ENCODE results near the gene POU3F1.
A peak's percentile ranks its signal among the peaks of the same experiment; 100 is the strongest.

Gene POU3F1

GRCh38 chr1:38073534-38074301 is 27.1 kb upstream of the POU3F1 start:
- DNase-seq (ENCODE audit: low spot score): no peak

GRCh38 chr1:38072858-38073257 is 26.3 kb upstream of the POU3F1 start:
- no peak for DNase-seq (ENCODE audit: low spot score)

GRCh38 chr1:38071312-38072256 is 25.0 kb upstream of the POU3F1 start:
- DNase-seq (ENCODE audit: low spot score): peak; percentile 68

GRCh38 chr1:38068980-38069340 is 22.4 kb upstream of the POU3F1 start:
- DNase-seq (ENCODE audit: low spot score): no peak

- no peak for DNase-seq (ENCODE audit: low spot score)
These were observed 21.8 kb upstream of the POU3F1 start for GRCh38 chr1:38068220-38068979.

- peak; percentile 29 for DNase-seq (ENCODE audit: low spot score)
These were observed 17.8 kb upstream of the POU3F1 start for GRCh38 chr1:38064197-38064903.

GRCh38 chr1:38063616-38064015 is 17.0 kb upstream of the POU3F1 start:
- DNase-seq (ENCODE audit: low spot score): no peak

- no peak for DNase-seq (ENCODE audit: low spot score)
These were observed 16.0 kb upstream of the POU3F1 start for GRCh38 chr1:38062361-38063288.

GRCh38 chr1:38061883-38062328 is 15.3 kb upstream of the POU3F1 start:
- DNase-seq (ENCODE audit: low spot score): no peak

- DNase-seq (ENCODE audit: low spot score): no peak
These were observed 14.7 kb upstream of the POU3F1 start for GRCh38 chr1:38061290-38061689.

GRCh38 chr1:38060498-38060897 is 13.9 kb upstream of the POU3F1 start:
- DNase-seq (ENCODE audit: low spot score): no peak

GRCh38 chr1:38059635-38060250 is 13.2 kb upstream of the POU3F1 start:
- DNase-seq (ENCODE audit: low spot score): no peak

- DNase-seq (ENCODE audit: low spot score): no peak
These were observed 9.4 kb upstream of the POU3F1 start for GRCh38 chr1:38055965-38056364.

- DNase-seq (ENCODE audit: low spot score): no peak
These were observed 8.8 kb upstream of the POU3F1 start for GRCh38 chr1:38055398-38055797.

- DNase-seq (ENCODE audit: low spot score): no peak
These were observed 7.0 kb upstream of the POU3F1 start for GRCh38 chr1:38053416-38054091.

GRCh38 chr1:38052750-38053415 is 6.3 kb upstream of the POU3F1 start:
- DNase-seq (ENCODE audit: low spot score): no peak

GRCh38 chr1:38051079-38051543 is 4.5 kb upstream of the POU3F1 start:
- DNase-seq (ENCODE audit: low spot score): no peak

GRCh38 chr1:38050397-38051078 is 3.9 kb upstream of the POU3F1 start:
- DNase-seq (ENCODE audit: low spot score): no peak

All from AG08396 (cell line).